ENCODE measurements around the gene AUNIP.
A peak's percentile ranks its signal among the peaks of the same experiment; 100 is the strongest.
"Not testable (repeated sequence)": the region's sequence is repeated elsewhere in the genome, so short reads cannot be mapped to it uniquely, and the experiment has no call there.

AUNIP gene

GRCh38 chr1:25839808-25840207, 19.4 kb downstream of the AUNIP start:
- H3K9me3 ChIP-seq; H3K4me1 ChIP-seq; in situ Hi-C loops (cut with MboI; ENCODE audit: low sequenced_read_pairs); H3K4me3 ChIP-seq; H3K27me3 ChIP-seq (ENCODE audit: low read depth); DNase-seq (ENCODE audit: low spot score in 2 of 2): not testable (repeated sequence)
- peaks cover 25% of the 10 kb centered on the region for H3K36me3 ChIP-seq (replicated peaks)

DNA sequence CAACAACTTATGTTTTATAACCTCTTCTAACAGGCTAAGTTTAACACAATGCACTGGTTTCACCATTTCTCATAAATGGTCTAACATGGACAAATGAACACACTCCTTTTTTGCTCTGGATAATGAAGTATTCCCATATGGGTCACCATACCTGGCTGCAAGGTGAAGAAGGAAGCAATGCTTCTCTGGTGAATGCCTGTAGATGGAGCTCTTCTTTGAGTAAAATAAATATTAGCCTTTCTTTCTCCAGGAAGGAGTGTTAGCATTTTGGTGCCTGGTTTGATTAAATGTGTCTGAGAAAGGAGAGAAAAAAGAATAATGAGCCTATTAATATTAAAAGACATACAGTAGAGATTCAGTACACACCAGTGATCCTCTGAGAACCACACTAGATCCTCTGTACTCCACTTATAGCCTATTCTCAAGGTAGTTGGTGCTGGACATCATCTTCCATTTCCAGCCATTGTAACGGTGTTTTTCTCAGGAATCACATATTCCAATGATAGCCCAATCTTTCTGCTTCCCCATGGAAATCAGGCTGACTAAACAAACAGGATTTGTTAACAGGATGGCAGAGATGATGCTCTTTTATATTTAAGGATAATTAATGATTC, 21.9 kb downstream of the AUNIP start:
- Histone ChIP-seq H3K4me1 (no peaks in the 10 kb centered on the region), H3K4me3 (no peak overlapping the region), H3K27me3 (ENCODE audit: low read depth) (no peaks in the 10 kb centered on the region), H3K9me3 (no peaks in the 10 kb centered on the region), H3K36me3 (replicated peaks) (peaks cover 42% of the 10 kb centered on the region)
- DNase-seq (ENCODE audit: low spot score in 2 of 2) = no peak
- in situ Hi-C loops (cut with MboI; ENCODE audit: low sequenced_read_pairs) = no loop called here

DNA sequence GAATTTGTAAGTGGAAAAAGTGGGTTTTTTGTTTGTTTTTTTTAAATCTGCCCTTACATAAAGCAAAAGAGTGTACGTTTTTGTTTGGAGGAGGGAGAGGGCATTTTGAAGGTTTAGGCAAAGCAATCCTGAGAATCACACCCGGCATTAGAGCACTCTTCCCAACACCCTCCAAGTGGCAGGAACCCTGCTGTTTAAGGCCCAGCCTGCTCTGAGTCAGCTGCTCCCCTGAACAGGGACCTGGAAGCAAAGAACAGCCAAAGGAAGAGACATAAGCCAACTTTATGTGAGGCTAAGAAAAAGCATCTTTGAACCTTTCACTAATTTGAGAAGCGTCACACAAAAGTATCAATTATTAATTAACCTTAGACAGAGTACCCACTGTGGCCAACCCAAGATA, 22.6 kb downstream of the AUNIP start:
- in situ Hi-C loops (cut with MboI; ENCODE audit: low sequenced_read_pairs) = no loop called here
- peaks cover 49% of the 10 kb centered on the region for H3K36me3 ChIP-seq (replicated peaks)
- DNase-seq (ENCODE audit: low spot score in 2 of 2) = no peak

DNA sequence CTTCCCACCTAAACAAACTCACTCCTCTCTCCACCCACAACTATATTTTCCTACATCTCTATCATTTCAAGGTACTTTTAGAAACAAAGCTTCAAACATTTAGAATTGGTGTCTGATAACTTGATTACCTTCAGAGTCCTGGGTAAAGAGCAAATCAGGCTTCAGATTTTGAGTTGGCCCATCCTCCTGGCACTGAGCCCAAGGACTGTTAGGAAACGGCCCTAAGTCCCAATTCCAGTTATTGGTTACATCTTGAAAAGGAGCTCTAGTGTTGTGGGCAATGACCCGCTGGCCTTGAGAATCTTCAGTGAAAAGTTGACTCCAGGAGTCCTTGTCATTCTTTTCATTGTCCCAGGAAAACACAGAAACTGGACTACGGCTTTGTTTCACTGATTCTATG, 24.4 kb downstream of the AUNIP start:
- Histone ChIP-seq H3K27me3 (ENCODE audit: low read depth) (no peaks in the 10 kb centered on the region), H3K4me3 (no peak overlapping the region), H3K9me3 (no peaks in the 10 kb centered on the region), H3K36me3 (replicated peaks) (peaks cover 62% of the 10 kb centered on the region), H3K4me1 (no peaks in the 10 kb centered on the region)
- in situ Hi-C loops (cut with MboI; ENCODE audit: low sequenced_read_pairs) = no loop called here
- DNase-seq (ENCODE audit: low spot score in 2 of 2) = no peak

More for the DNA sequence above, 22.6 kb downstream of the AUNIP start:
- H3K9me3 ChIP-seq = no peaks in the 10 kb centered on the region
- H3K4me3 ChIP-seq = no peak overlapping the region
- no peaks in the 10 kb centered on the region for H3K4me1 ChIP-seq
- no peaks in the 10 kb centered on the region for H3K27me3 ChIP-seq (ENCODE audit: low read depth)

GRCh38 chr1:25833158-25833557, 26.1 kb downstream of the AUNIP start:
- Histone ChIP-seq H3K9me3 (no peaks in the 10 kb centered on the region), H3K36me3 (replicated peaks) (peaks cover 75% of the 10 kb centered on the region), H3K4me1 (no peaks in the 10 kb centered on the region), H3K4me3 (no peak overlapping the region), H3K27me3 (ENCODE audit: low read depth) (no peaks in the 10 kb centered on the region)
- no peak for DNase-seq (ENCODE audit: low spot score in 2 of 2)
- in situ Hi-C loops (cut with MboI; ENCODE audit: low sequenced_read_pairs) = no loop called here

DNA sequence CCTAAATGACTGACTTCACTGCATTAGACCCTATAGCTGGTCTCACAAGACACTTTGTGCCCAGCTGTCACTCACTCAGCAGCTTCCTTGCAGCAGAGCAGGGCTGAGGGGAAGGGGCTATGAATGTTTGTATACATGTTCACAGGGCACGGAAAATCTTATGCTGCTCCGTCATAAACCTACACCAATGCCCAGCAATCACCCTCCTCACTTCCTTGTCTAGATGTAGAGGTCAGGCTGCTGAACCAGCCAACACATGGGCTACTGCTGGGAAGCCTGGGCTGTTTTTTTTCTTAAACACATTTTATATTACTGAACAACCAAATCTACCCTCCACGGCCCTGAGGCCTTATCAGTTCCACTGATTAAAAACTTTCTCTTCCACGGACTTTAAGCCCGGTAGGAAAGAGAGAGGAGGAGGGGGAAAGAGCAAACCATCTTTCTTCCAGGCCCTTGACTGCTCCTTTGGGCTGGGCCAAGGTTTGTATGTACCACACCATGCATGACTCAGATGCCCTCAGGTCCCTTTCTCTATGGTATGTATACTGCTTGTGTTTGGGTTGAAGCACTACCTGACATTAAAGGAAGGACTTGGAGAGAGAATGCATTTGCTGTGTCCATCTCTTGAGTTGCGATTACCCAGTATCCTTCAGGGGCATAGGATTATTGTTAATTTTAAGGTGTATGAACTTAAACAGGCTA, 26.8 kb downstream of the AUNIP start:
- in situ Hi-C loops (cut with MboI; ENCODE audit: low sequenced_read_pairs) = no loop called here
- no peaks in the 10 kb centered on the region for H3K9me3 ChIP-seq
- no peak for DNase-seq (ENCODE audit: low spot score in 2 of 2)
- peaks cover 77% of the 10 kb centered on the region for H3K36me3 ChIP-seq (replicated peaks)
- no peaks in the 10 kb centered on the region for H3K27me3 ChIP-seq (ENCODE audit: low read depth)
- no peak overlapping the region for H3K4me3 ChIP-seq
- no peaks in the 10 kb centered on the region for H3K4me1 ChIP-seq

GRCh38 chr1:25831569-25832196, 27.6 kb downstream of the AUNIP start:
- H3K36me3 ChIP-seq (replicated peaks) = peaks cover 78% of the 10 kb centered on the region
- H3K4me3 ChIP-seq = no peak overlapping the region
- no peaks in the 10 kb centered on the region for H3K9me3 ChIP-seq
- no peak for DNase-seq (ENCODE audit: low spot score in 2 of 2)
- no peaks in the 10 kb centered on the region for H3K27me3 ChIP-seq (ENCODE audit: low read depth)
- in situ Hi-C loops (cut with MboI; ENCODE audit: low sequenced_read_pairs) = no loop called here
- no peaks in the 10 kb centered on the region for H3K4me1 ChIP-seq

DNA sequence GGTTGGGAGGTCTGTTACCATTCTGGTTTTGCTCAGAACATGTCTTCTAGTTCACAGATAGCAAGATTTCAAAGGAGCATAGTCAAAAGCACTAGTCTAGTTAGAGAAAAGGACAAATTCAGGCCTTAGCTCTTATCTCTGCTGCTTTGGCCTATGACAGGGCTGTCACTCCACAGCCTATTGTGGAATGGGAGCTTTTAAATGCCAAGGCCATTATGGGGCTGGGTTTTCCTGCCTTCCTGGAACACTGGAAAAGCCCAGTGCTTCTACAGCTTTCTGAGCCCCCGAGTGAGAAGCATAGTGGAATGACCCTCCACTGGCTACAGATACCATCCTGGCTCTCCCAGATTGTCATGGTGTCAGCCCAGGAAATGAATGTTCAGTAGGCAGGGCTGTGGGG, 30.2 kb downstream of the AUNIP start:
- Histone ChIP-seq H3K4me3 (no peak overlapping the region), H3K36me3 (replicated peaks) (peaks cover 66% of the 10 kb centered on the region), H3K27me3 (ENCODE audit: low read depth) (no peaks in the 10 kb centered on the region), H3K9me3 (no peaks in the 10 kb centered on the region), H3K4me1 (no peaks in the 10 kb centered on the region)
- in situ Hi-C loops (cut with MboI; ENCODE audit: low sequenced_read_pairs) = no loop called here
- no peak for DNase-seq (ENCODE audit: low spot score in 2 of 2)

DNA sequence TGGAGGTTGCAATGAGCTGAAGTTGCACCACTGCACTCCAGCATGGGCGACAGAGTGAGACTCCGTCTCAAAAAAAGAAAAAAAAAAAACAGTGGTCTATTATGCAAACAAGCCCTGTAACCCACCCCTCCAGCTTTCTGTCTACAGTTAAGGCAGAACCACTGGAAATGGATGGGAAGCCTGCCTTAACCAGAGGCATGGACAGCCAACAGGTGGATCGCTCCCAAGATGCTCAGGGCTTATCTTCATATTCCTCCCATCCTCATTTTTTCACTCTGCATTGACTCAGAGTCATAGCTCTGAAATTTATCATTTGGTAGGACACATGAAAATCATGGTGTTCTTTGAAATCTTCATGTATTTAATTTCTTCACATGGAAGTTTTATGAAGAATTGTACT, 30.8 kb downstream of the AUNIP start:
- Histone ChIP-seq H3K4me1 (no peaks in the 10 kb centered on the region), H3K4me3 (no peak overlapping the region), H3K27me3 (ENCODE audit: low read depth) (no peaks in the 10 kb centered on the region), H3K9me3 (no peaks in the 10 kb centered on the region), H3K36me3 (replicated peaks) (peaks cover 64% of the 10 kb centered on the region)
- in situ Hi-C loops (cut with MboI; ENCODE audit: low sequenced_read_pairs) = no loop called here
- DNase-seq (ENCODE audit: low spot score in 2 of 2) = no peak

GRCh38 chr1:25826571-25826970, 32.7 kb downstream of the AUNIP start:
- Histone ChIP-seq H3K36me3 (replicated peaks) (peaks cover 48% of the 10 kb centered on the region), H3K9me3 (no peaks in the 10 kb centered on the region), H3K27me3 (ENCODE audit: low read depth) (no peaks in the 10 kb centered on the region), H3K4me1 (peaks cover 2% of the 10 kb centered on the region), H3K4me3 (no peak overlapping the region)
- no peak for DNase-seq (ENCODE audit: low spot score in 2 of 2)
- in situ Hi-C loops (cut with MboI; ENCODE audit: low sequenced_read_pairs) = no loop called here

DNA sequence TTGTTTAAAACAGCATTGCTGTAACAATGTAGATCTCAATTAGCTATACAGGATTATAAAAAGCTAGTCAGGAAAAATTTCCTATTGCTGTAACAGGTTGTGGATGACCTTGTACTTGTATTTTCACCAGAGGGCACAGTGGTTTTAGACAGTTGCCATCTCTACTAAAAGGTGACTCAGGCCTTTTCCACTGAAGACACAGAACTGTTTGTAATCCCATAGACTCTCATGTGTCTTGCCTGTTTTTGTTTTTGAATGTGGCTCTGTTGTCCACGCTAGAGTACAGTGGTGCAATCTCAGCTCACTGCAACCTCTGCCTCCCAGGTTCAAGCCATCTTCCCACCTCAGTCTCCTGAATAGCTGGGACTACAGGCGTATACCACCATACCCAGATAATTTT, 33.7 kb downstream of the AUNIP start:
- peaks cover 45% of the 10 kb centered on the region for H3K36me3 ChIP-seq (replicated peaks)
- peaks cover 10% of the 10 kb centered on the region for H3K4me1 ChIP-seq
- in situ Hi-C loops (cut with MboI; ENCODE audit: low sequenced_read_pairs) = no loop called here
- no peaks in the 10 kb centered on the region for H3K9me3 ChIP-seq
- H3K4me3 ChIP-seq = no peak overlapping the region
- DNase-seq (ENCODE audit: low spot score in 2 of 2) = no peak
- H3K27me3 ChIP-seq (ENCODE audit: low read depth) = no peaks in the 10 kb centered on the region

DNA sequence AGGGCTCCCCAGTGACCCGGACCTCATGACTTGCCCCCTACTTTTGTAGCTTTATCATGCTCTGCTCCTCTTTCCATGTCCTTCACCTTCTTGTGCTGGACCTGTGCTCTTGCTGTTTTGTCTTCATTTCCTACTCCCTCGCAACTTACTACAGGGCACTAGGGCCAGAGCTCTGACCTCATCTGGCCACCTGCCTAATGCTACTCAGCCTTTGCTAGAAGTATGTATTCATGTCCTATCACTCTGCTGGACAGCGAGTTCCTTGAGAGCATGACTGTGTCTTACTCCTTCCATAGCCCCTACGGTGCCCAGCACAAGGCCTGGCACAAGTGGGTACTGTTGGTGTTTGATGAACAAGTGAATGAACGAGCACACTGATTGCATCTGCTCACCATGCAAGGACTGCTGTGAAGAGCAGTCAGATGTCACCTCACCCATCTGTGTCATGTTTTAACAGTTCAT, 37.6 kb downstream of the AUNIP start:
- Histone ChIP-seq H3K4me1 (peaks cover 17% of the 10 kb centered on the region), H3K36me3 (replicated peaks) (peaks cover 17% of the 10 kb centered on the region), H3K9me3 (no peaks in the 10 kb centered on the region), H3K4me3 (no peak overlapping the region), H3K27me3 (ENCODE audit: low read depth) (no peaks in the 10 kb centered on the region)
- no peak for DNase-seq (ENCODE audit: low spot score in 2 of 2)
- in situ Hi-C loops (cut with MboI; ENCODE audit: low sequenced_read_pairs) = loop anchor here (25.0 kb wide), 1 partner anchor 409 kb away; the partner anchor contains the start of gene RHCE

DNA sequence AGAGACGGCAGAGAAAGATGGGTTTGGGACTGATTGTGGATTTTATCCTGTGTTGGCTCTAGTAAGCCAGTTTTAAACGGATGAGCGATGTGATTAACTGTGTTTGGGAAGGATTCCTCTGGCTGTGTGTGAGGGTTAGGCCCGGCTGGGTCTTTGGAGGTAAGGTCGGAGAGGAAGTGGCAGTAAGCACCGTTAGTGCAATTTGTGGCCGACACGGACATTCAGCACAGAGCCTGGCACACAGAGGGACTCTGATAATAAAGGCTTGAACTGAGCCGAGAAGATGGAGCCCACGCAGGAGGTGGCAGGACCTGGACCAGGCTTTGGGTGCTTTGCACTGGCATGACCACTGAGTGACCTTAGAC, 38.2 kb downstream of the AUNIP start:
- DNase-seq (ENCODE audit: low spot score in 2 of 2) = no peak
- Histone ChIP-seq H3K9me3 (no peaks in the 10 kb centered on the region), H3K4me1 (peaks cover 17% of the 10 kb centered on the region), H3K27me3 (ENCODE audit: low read depth) (no peaks in the 10 kb centered on the region), H3K4me3 (peak overlapping the region; percentile 87), H3K36me3 (replicated peaks) (peaks cover 13% of the 10 kb centered on the region)
- in situ Hi-C loops (cut with MboI; ENCODE audit: low sequenced_read_pairs) = loop anchor here (25.0 kb wide), 1 partner anchor 409 kb away; the partner anchor contains the start of gene RHCE
